SK-N-SH (cell line): ENCODE measurements around the gene RGL1. TPM values are rescaled to one million over a fixed set of nuclear protein-coding genes. Genes with fewer than 3 reads are reported as not detected.

Experiments
- CTCF ChIA-PET: fragments of 300-600, 350-600 bp; formaldehyde crosslinking; extraction: SDS; loops from one replicate; lab custom pipeline; 2021; lab: Yijun Ruan, JAX
- POLR2A ChIA-PET: fragments of 350-600 bp; sonication (Branson Sonifier 250); formaldehyde crosslinking; extraction: SDS; loops from one replicate; lab custom pipeline; 2020; ENCODE audit warnings: antibody characterized with exemption, inconsistent platforms; lab: Yijun Ruan, JAX
- DNase-seq: peaks from one replicate; pipeline ENCODE4 v3.0.0; 2012
- H2AFZ ChIP-seq: fragments of 200-600 bp; sonication (generic); 2 replicates; pipeline ENCODE4 v1.8.1; 2016; ENCODE audit warnings: antibody characterized with exemption, mild to moderate bottlenecking, low read depth
- H3F3A ChIP-seq: fragments of 200-600 bp; sonication (generic); replicated peaks from 2 replicates; pipeline ENCODE3; 2016; ENCODE audit warnings: antibody characterized with exemption, mild to moderate bottlenecking; ENCODE audit not compliant: insufficient read depth
- H3K27ac ChIP-seq, 2 experiments: fragments of 200-500 bp in 1 of 2; fragments of 200-600 bp in 1 of 2; sonication (Bioruptor generic) in 1 of 2; sonication (generic), shearing (Covaris generic) in 1 of 2; 2 replicates each; pipeline versions ENCODE4 v1.5.1 to v1.6.1; 2014 to 2016; ENCODE audit warnings: low read depth in 2 of 2, inconsistent platforms in 1 of 2, low read length in 1 of 2, mild to moderate bottlenecking in 1 of 2, mixed read lengths in 1 of 2
- H3K27me3 ChIP-seq: fragments of 200-600 bp; sonication (generic), shearing (Covaris generic); 2 replicates; pipeline ENCODE4 v1.6.1; 2016; ENCODE audit warnings: mixed run types; ENCODE audit not compliant: insufficient read depth
- H3K36me3 ChIP-seq, 2 experiments: fragments of 200-500 bp in 1 of 2; fragments of 200-600 bp in 1 of 2; sonication (Bioruptor generic) in 1 of 2; sonication (generic) in 1 of 2; replicated peaks in 1 of 2; 2 replicates each; pipeline versions ENCODE3 to v1.5.1; 2014 to 2016; ENCODE audit warnings: low read length in 1 of 2, mild to moderate bottlenecking in 1 of 2; ENCODE audit not compliant: insufficient read depth in 2 of 2, control insufficient read depth in 1 of 2
- H3K4me1 ChIP-seq, 2 experiments: fragments of 200-500 bp in 1 of 2; fragments of 200-600 bp in 1 of 2; sonication (Bioruptor generic) in 1 of 2; sonication (generic), shearing (Covaris generic) in 1 of 2; 2 replicates each; pipeline versions ENCODE4 v1.5.1 to v1.6.1; 2014 to 2016; ENCODE audit warnings: low read depth in 1 of 2, low read length in 1 of 2, mixed run types in 1 of 2; ENCODE audit not compliant: insufficient read depth in 2 of 2, control insufficient read depth in 1 of 2
- H3K4me2 ChIP-seq: fragments of 200-600 bp; sonication (generic), shearing (Covaris generic); 2 replicates; pipeline ENCODE4 v1.6.1; 2017; ENCODE audit warnings: mixed run types
- H3K4me3 ChIP-seq, 2 experiments: fragments of 200-500 bp in 1 of 2; fragments of 200-600 bp in 1 of 2; sonication (Bioruptor generic) in 1 of 2; sonication (generic), shearing (Covaris generic) in 1 of 2; 2 replicates each; pipeline versions ENCODE4 v1.5.1 to v1.8.1; 2014 to 2016; ENCODE audit warnings: low read depth in 2 of 2, inconsistent platforms in 1 of 2, low read length in 1 of 2, mild to moderate bottlenecking in 1 of 2, mixed read lengths in 1 of 2, moderate library complexity in 1 of 2
- H3K79me2 ChIP-seq: fragments of 200-600 bp; sonication (generic); 2 replicates; pipeline ENCODE4 v1.8.1; 2017; ENCODE audit warnings: mild to moderate bottlenecking; ENCODE audit not compliant: insufficient read depth
- H3K9ac ChIP-seq: fragments of 200-600 bp; sonication (generic); 2 replicates; pipeline ENCODE4 v1.6.1; 2017; ENCODE audit warnings: mixed run types
- H3K9me2 ChIP-seq: fragments of 200-600 bp; sonication (generic); 2 replicates; pipeline ENCODE4 v1.6.1; 2017; ENCODE audit warnings: mixed run types
- H3K9me3 ChIP-seq: fragments of 200-600 bp; sonication (generic); 2 replicates; pipeline ENCODE4 v1.6.1; 2017; ENCODE audit warnings: mixed run types, mild to moderate bottlenecking, moderate library complexity
- H4K20me1 ChIP-seq: fragments of 200-600 bp; sonication (generic); 2 replicates; pipeline ENCODE4 v1.6.1; 2017; ENCODE audit warnings: mild to moderate bottlenecking, mixed run types; ENCODE audit not compliant: insufficient read depth
- CHD2 ChIP-seq: fragments of 150-350 bp; IDR thresholded peaks from 2 replicates; pipeline ENCODE4 v1.6.1; 2018; ENCODE audit warnings: low read length; ENCODE audit not compliant: partially characterized antibody
- ELF1 ChIP-seq: IDR thresholded peaks from 2 replicates; pipeline ENCODE4 v1.4.0; 2012
- EZH2phosphoT487 ChIP-seq: fragments of 200-600 bp; sonication (generic); IDR thresholded peaks from 2 replicates; pipeline ENCODE4 v1.6.1; 2017; ENCODE audit warnings: low read depth, mixed run types, mild to moderate bottlenecking, antibody characterized with exemption, moderate library complexity, borderline replicate concordance
- FOXJ3 ChIP-seq: sonication (generic); formaldehyde crosslinking; IDR thresholded peaks from 2 replicates; pipeline ENCODE4 v1.5.1; 2020; ENCODE audit warnings: mild to moderate bottlenecking, missing genetic modification reagents
- FOXM1 ChIP-seq: IDR thresholded peaks from 2 replicates; pipeline ENCODE4 v1.4.0; 2012; ENCODE audit warnings: low read depth, mild to moderate bottlenecking
- IRF3 ChIP-seq: fragments of 150-350 bp; IDR thresholded peaks from 2 replicates; pipeline ENCODE4 v1.6.1; 2016; ENCODE audit warnings: mild to moderate bottlenecking, low read depth, low read length
- MXI1 ChIP-seq: IDR thresholded peaks from 2 replicates; pipeline ENCODE4 v1.6.1; 2012; ENCODE audit warnings: mild to moderate bottlenecking, low read depth, low read length, improper control_type of control experiment
- NFIC ChIP-seq: IDR thresholded peaks from 2 replicates; pipeline ENCODE4 v1.4.0; 2012; ENCODE audit warnings: borderline replicate concordance
- NRF1 ChIP-seq: IDR thresholded peaks from 2 replicates; pipeline ENCODE4 v1.6.1; 2012; ENCODE audit warnings: low read depth, mild to moderate bottlenecking, low read length
- PBX3 ChIP-seq: IDR thresholded peaks from 2 replicates; pipeline ENCODE4; 2012
- POLR2AphosphoS5 ChIP-seq: IDR thresholded peaks from 2 replicates; pipeline ENCODE4 v1.6.1; 2012; ENCODE audit warnings: low read depth, low read length
- RXRA ChIP-seq: IDR thresholded peaks from 2 replicates; pipeline ENCODE4 v1.4.0; 2012; ENCODE audit warnings: low read depth, mild to moderate bottlenecking, borderline replicate concordance
- SIN3A ChIP-seq: IDR thresholded peaks from 2 replicates; pipeline ENCODE4 v1.6.1; 2012; ENCODE audit warnings: low read depth, mild to moderate bottlenecking, low read length, moderate library complexity, borderline replicate concordance
- SMC3 ChIP-seq: IDR thresholded peaks from 2 replicates; pipeline ENCODE4 v1.6.1; 2012; ENCODE audit warnings: low read depth, low read length, improper control_type of control experiment
- TEAD4 ChIP-seq: IDR thresholded peaks from 2 replicates; pipeline ENCODE4 v1.4.0; 2012; ENCODE audit warnings: mild to moderate bottlenecking, borderline replicate concordance; ENCODE audit not compliant: insufficient read depth
- USF1 ChIP-seq: IDR thresholded peaks from 2 replicates; pipeline ENCODE4 v1.4.0; 2012; ENCODE audit warnings: low read depth, borderline replicate concordance
- YY1 ChIP-seq: IDR thresholded peaks from 2 replicates; pipeline ENCODE4 v1.4.0; 2012; ENCODE audit warnings: low read depth, mild to moderate bottlenecking
- ZBTB33 ChIP-seq: IDR thresholded peaks from 2 replicates; pipeline ENCODE4 v1.4.0; 2012; ENCODE audit warnings: low read depth, borderline replicate concordance
- WGBS: methylation state at CpG from one replicate; pipeline ENCODE4 v1.1.6; 2017; ENCODE audit warnings: low lambda C conversion rate; 5-methylcytosine and 5-hydroxymethylcytosine counted together
- polyA plus RNA-seq, 3 experiments: library from polyadenylated mRNA; depleted of rRNA; stranded (reverse); fragments of >200 nt; gene quantifications; 2 replicates each; pipeline ENCODE4 v1.2.3, GENCODE V29; 2012

The RGL1 gene
- polyA plus RNA-seq, 1 of the 3 experiments (the other 2 are of a cell fraction): 8.3 TPM

- no peak overlapping the region for H3K9ac ChIP-seq
- 100% methylated on average over 1 of the region's 1 CpG for WGBS
- H3K9me2 ChIP-seq: no peaks in the 10 kb centered on the region
- TF ChIP-seq USF1 (no peak), RXRA (no peak), NFIC (no peak), SIN3A (no peak), SMC3 (no peak), IRF3 (no peak), NRF1 (no peak), EZH2phosphoT487 (no peak), ELF1 (no peak)
- H2AFZ ChIP-seq: no peak overlapping the region
- H3K9me3 ChIP-seq: no peaks in the 10 kb centered on the region
- CTCF ChIA-PET: no interaction called here
- H3K27me3 ChIP-seq: no peaks in the 10 kb centered on the region
- H3F3A ChIP-seq: no peaks in the 10 kb centered on the region
- H4K20me1 ChIP-seq: no peaks in the 10 kb centered on the region; the same call in 1 of the 2 replicates
- H3K36me3 ChIP-seq: peaks cover 3 to 4% of the 10 kb centered on the region in 2 experiments
- H3K4me2 ChIP-seq: no peak overlapping the region
- H3K27ac ChIP-seq: no peak overlapping the region
- POLR2A ChIA-PET: no interaction called here
- peaks cover 18 to 30% of the 10 kb centered on the region in 2 experiments for H3K4me1 ChIP-seq
- no peak overlapping the region for H3K4me3 ChIP-seq
- peaks cover 3% of the 10 kb centered on the region; the same call in 1 of the 2 replicates for H3K79me2 ChIP-seq
- DNase-seq: no peak
These were observed 9.3 kb downstream of the RGL1 start for GRCh38 chr1:183814121-183814681.

GRCh38 chr1:183816110-183816509 is 11.2 kb downstream of the RGL1 start:
- DNase-seq: no peak
- Histone ChIP-seq H4K20me1 (no peaks in the 10 kb centered on the region), H3K79me2 (peaks cover 3% of the 10 kb centered on the region; the same call in 1 of the 2 replicates), H3K4me3 (no peak overlapping the region), H3K9me2 (no peaks in the 10 kb centered on the region), H3K4me1 (peaks cover 18 to 25% of the 10 kb centered on the region in 2 experiments), H3K9me3 (no peaks in the 10 kb centered on the region), H2AFZ (no peak overlapping the region), H3K27me3 (no peaks in the 10 kb centered on the region), H3K27ac (no peak overlapping the region), H3F3A (peaks cover under 1% of the 10 kb centered on the region), H3K9ac (no peak overlapping the region), H3K4me2 (no peak overlapping the region), H3K36me3 (peaks cover 0 to 2% of the 10 kb centered on the region in 2 experiments)
- POLR2A ChIA-PET: interaction anchor here (0.6 to 1.4 kb wide), 2 partner anchors 10 to 12 kb away, joined by 3 to 4 read pairs; no protein-coding TSS in a partner anchor
- TF ChIP-seq CHD2: no peak
- no peak for TF ChIP-seq MXI1
- TF ChIP-seq ZBTB33: no peak
- TF ChIP-seq IRF3: no peak
- TF ChIP-seq RXRA: no peak
- TF ChIP-seq FOXM1: no peak
- TF ChIP-seq SIN3A: no peak
- TF ChIP-seq YY1: no peak
- TF ChIP-seq FOXJ3 (CRISPR knock-in tag): no peak
- no peak for TF ChIP-seq TEAD4
- no peak for TF ChIP-seq NRF1
- TF ChIP-seq POLR2AphosphoS5: no peak
- no peak for TF ChIP-seq PBX3
- 88% methylated on average over 3 of the region's 3 CpGs for WGBS
- CTCF ChIA-PET: interaction anchor here (1.7 kb wide), 1 partner anchor 11 kb away, joined by 5 read pairs; the partner anchor contains the start of gene RGL1
